IMR-90 (cell line): ENCODE results near the gene CLK2. TPM values are rescaled to one million over a fixed set of nuclear protein-coding genes. Genes with fewer than 3 reads are reported as not detected.

Experiments
- ATAC-seq: fragments of 200-7000 bp; cut with Tn5 transposase; 2 replicates; pipeline ENCODE4 v1.9.1; 2020; ENCODE audit warnings: low read depth, mild to moderate bottlenecking, moderate library complexity
- BruUV-seq: library from RNA; stranded (reverse); fragments of 400-500 nt; replicated peaks from 2 replicates; lab custom pipeline; 2021; lab: Mats Ljungman, UMichigan
- CTCF ChIA-PET: fragments of 300-600 bp; formaldehyde crosslinking; extraction: SDS; loops from one replicate; lab custom pipeline; 2021; ENCODE audit warnings: antibody characterized with exemption; lab: Yijun Ruan, JAX
- POLR2A ChIA-PET: fragments of 300-600 bp; sonication (Branson Sonifier 250); formaldehyde crosslinking; loops from one replicate; lab custom pipeline; 2022; ENCODE audit warnings: antibody characterized with exemption; ENCODE audit not compliant: unreplicated experiment; lab: Charles Lee
- DNase-seq: peaks from one replicate; pipeline ENCODE4 v3.0.0; 2013
- H2AFZ ChIP-seq: replicated peaks from 2 replicates; pipeline ENCODE3; 2013; ENCODE audit warnings: low read length, mild to moderate bottlenecking; ENCODE audit not compliant: poor library complexity
- H2AK5ac ChIP-seq: 2 replicates; pipeline ENCODE4 v1.6.1; 2013; ENCODE audit warnings: low read depth, low read length, inconsistent platforms
- H2AK9ac ChIP-seq: replicated peaks from 2 replicates; pipeline ENCODE3; 2013; ENCODE audit warnings: mild to moderate bottlenecking, low read depth, low read length, moderate library complexity; ENCODE audit not compliant: poor library complexity
- H2BK120ac ChIP-seq: 2 replicates; pipeline ENCODE4 v1.6.1; 2013; ENCODE audit warnings: low read depth, low read length, inconsistent platforms
- H2BK15ac ChIP-seq: 3 replicates; pipeline ENCODE4 v1.6.1; 2013; ENCODE audit warnings: low read depth, low read length, inconsistent platforms
- H2BK20ac ChIP-seq: 2 replicates; pipeline ENCODE4 v1.6.1; 2013; ENCODE audit warnings: low read depth, mild to moderate bottlenecking, inconsistent platforms, low read length, moderate library complexity
- H2BK5ac ChIP-seq: 2 replicates; pipeline ENCODE4 v1.6.1; 2013; ENCODE audit warnings: mild to moderate bottlenecking, low read depth, low read length, inconsistent platforms; ENCODE audit not compliant: poor library complexity, severe bottlenecking
- H3K14ac ChIP-seq: replicated peaks from 2 replicates; pipeline ENCODE4 v1.6.1; 2013; ENCODE audit warnings: low read depth, low read length, inconsistent platforms
- H3K18ac ChIP-seq: 2 replicates; pipeline ENCODE4 v1.6.1; 2013; ENCODE audit warnings: low read depth, low read length, control low read depth
- H3K23ac ChIP-seq: 2 replicates; pipeline ENCODE4 v1.6.1; 2013; ENCODE audit warnings: low read depth, low read length, inconsistent platforms
- H3K27ac ChIP-seq: 2 replicates; pipeline ENCODE4 v1.5.1; 2013; ENCODE audit warnings: mild to moderate bottlenecking, control low read depth, low read length; ENCODE audit not compliant: insufficient read depth
- H3K27me3 ChIP-seq: 2 replicates; pipeline ENCODE4 v1.6.1; 2013; ENCODE audit warnings: low read length; ENCODE audit not compliant: control insufficient read depth, insufficient read depth
- H3K36me3 ChIP-seq: 2 replicates; pipeline ENCODE4 v1.6.1; 2013; ENCODE audit warnings: low read length, mixed read lengths; ENCODE audit not compliant: control insufficient read depth, insufficient read depth
- H3K4ac ChIP-seq: 2 replicates; pipeline ENCODE4 v1.6.1; 2013; ENCODE audit warnings: low read depth, low read length, inconsistent platforms
- H3K4me1 ChIP-seq: 2 replicates; pipeline ENCODE4 v1.6.1; 2013; ENCODE audit warnings: low read length, mixed read lengths; ENCODE audit not compliant: control insufficient read depth, insufficient read depth
- H3K4me2 ChIP-seq: 2 replicates; pipeline ENCODE4 v1.6.1; 2013; ENCODE audit warnings: low read depth, mild to moderate bottlenecking, control low read depth, low read length, moderate library complexity
- H3K4me3 ChIP-seq: 2 replicates; pipeline ENCODE4 v1.5.1; 2013; ENCODE audit warnings: low read depth, mild to moderate bottlenecking, control low read depth, low read length, moderate library complexity; ENCODE audit not compliant: insufficient read depth
- H3K56ac ChIP-seq: 2 replicates; pipeline ENCODE4 v1.6.1; 2013; ENCODE audit warnings: low read length, inconsistent platforms; ENCODE audit not compliant: insufficient read depth; ENCODE audit errors: extremely low read depth
- H3K79me1 ChIP-seq, 2 experiments: 2 replicates each; pipeline ENCODE4 v1.6.1; 2013; ENCODE audit warnings: low read length in 2 of 2, inconsistent platforms in 1 of 2, low read depth in 1 of 2
- H3K9ac ChIP-seq: 2 replicates; pipeline ENCODE4 v1.6.1; 2013; ENCODE audit warnings: low read depth, low read length, control low read depth
- H3K9me1 ChIP-seq: 2 replicates; pipeline ENCODE4 v1.6.1; 2013; ENCODE audit warnings: low read length, inconsistent platforms; ENCODE audit not compliant: insufficient read depth
- H3K9me3 ChIP-seq: 2 replicates; pipeline ENCODE4 v1.6.1; 2013; ENCODE audit warnings: low read length; ENCODE audit not compliant: control insufficient read depth, insufficient read depth
- H4K20me1 ChIP-seq: 2 replicates; pipeline ENCODE4 v1.6.1; 2013; ENCODE audit warnings: low read length, inconsistent platforms; ENCODE audit not compliant: insufficient read depth
- H4K5ac ChIP-seq: 2 replicates; pipeline ENCODE4 v1.6.1; 2013; ENCODE audit warnings: mild to moderate bottlenecking, low read depth, low read length, control low read depth
- H4K8ac ChIP-seq, 2 experiments: 2 replicates each; pipeline ENCODE4 v1.6.1; 2013; ENCODE audit warnings: low read depth in 2 of 2, low read length in 2 of 2, control low read depth in 1 of 2, inconsistent platforms in 1 of 2
- H4K91ac ChIP-seq: 2 replicates; pipeline ENCODE4 v1.6.1; 2013; ENCODE audit warnings: low read depth, low read length, inconsistent platforms; ENCODE audit not compliant: insufficient read depth
- BHLHE40 ChIP-seq: fragments of 150-350 bp; IDR thresholded peaks from 2 replicates; pipeline ENCODE4 v1.6.1; 2016; ENCODE audit warnings: mild to moderate bottlenecking, low read depth, low read length
- CEBPB ChIP-seq: IDR thresholded peaks from 2 replicates; pipeline ENCODE4 v1.6.1; 2012; ENCODE audit warnings: low read depth, low read length, improper control_type of control experiment
- CHD1 ChIP-seq: IDR thresholded peaks from 2 replicates; pipeline ENCODE4 v1.6.1; 2012; ENCODE audit warnings: low read depth, low read length, improper control_type of control experiment
- FOS ChIP-seq: fragments of 150-350 bp; IDR thresholded peaks from 2 replicates; pipeline ENCODE4 v1.6.1; 2016; ENCODE audit warnings: low read depth, low read length
- MAFK ChIP-seq: IDR thresholded peaks from 2 replicates; pipeline ENCODE4 v1.6.1; 2012; ENCODE audit warnings: low read depth, low read length, improper control_type of control experiment
- MAZ ChIP-seq: IDR thresholded peaks from 2 replicates; pipeline ENCODE4 v1.6.1; 2012; ENCODE audit warnings: low read depth, mild to moderate bottlenecking, low read length, improper control_type of control experiment, moderate library complexity, borderline replicate concordance
- MXI1 ChIP-seq: IDR thresholded peaks from 2 replicates; pipeline ENCODE4 v1.6.1; 2012; ENCODE audit warnings: low read depth, mild to moderate bottlenecking, low read length, moderate library complexity, borderline replicate concordance
- POLR2A ChIP-seq: IDR thresholded peaks from 2 replicates; pipeline ENCODE4 v1.6.1; 2012; ENCODE audit warnings: mild to moderate bottlenecking, low read depth, low read length
- RAD21 ChIP-seq: IDR thresholded peaks from 2 replicates; pipeline ENCODE4 v1.6.1; 2012; ENCODE audit warnings: low read length, improper control_type of control experiment
- RCOR1 ChIP-seq: IDR thresholded peaks from 2 replicates; pipeline ENCODE4 v1.6.1; 2012; ENCODE audit warnings: mild to moderate bottlenecking, low read length, improper control_type of control experiment; ENCODE audit not compliant: insufficient replicate concordance
- RFX5 ChIP-seq: IDR thresholded peaks from 2 replicates; pipeline ENCODE4 v1.8.0; 2012; ENCODE audit warnings: low read depth, mild to moderate bottlenecking, low read length, moderate library complexity
- SMC3 ChIP-seq: fragments of 150-350 bp; IDR thresholded peaks from 2 replicates; pipeline ENCODE4 v1.6.1; 2016; ENCODE audit warnings: low read depth, mild to moderate bottlenecking, antibody characterized with exemption, low read length, moderate library complexity
- WGBS, 2 experiments: methylation state at CpG; one replicate each; pipeline versions ENCODE4 v1.1.5 to v1.1.7; 2013; ENCODE audit warnings: missing lambda C conversion rate in 2 of 2; ENCODE audit not compliant: insufficient read length in 1 of 2; ENCODE audit errors: extremely low coverage in 2 of 2; 5-methylcytosine and 5-hydroxymethylcytosine counted together
- dilution Hi-C: fragments of 300-500 bp; cut with HindIII; formaldehyde crosslinking; loops from one replicate; pipeline ENCODE4 v1.14.3; 2018; ENCODE audit warnings: low sequenced_read_pairs; ENCODE audit not compliant: unreplicated experiment
- in situ Hi-C: fragments of 300-500 bp; cut with MboI; formaldehyde crosslinking; loops from 3 replicates; pipeline ENCODE4 v1.14.3; 2019; ENCODE audit warnings: low sequenced_read_pairs, inconsistent platforms, mixed read lengths
- intact Hi-C: fragments of 100-400 bp; cut with micrococcal nuclease; formaldehyde crosslinking; loops from 2 replicates; pipeline ENCODE4 v1.10.0; 2022
- polyA plus RNA-seq, 3 experiments: library from polyadenylated mRNA; depleted of rRNA; stranded (reverse); fragments of >200 nt; gene quantifications; 2 replicates each; pipeline ENCODE4 v1.2.3, GENCODE V29; 2012; ENCODE audit warnings: low replicate concordance in 1 of 3
- total RNA-seq: library from RNA; depleted of rRNA; stranded (reverse); fragments of >200 nt; gene quantifications from 2 replicates; pipeline ENCODE4 v1.2.3, GENCODE V29; 2012
- TF ChIP-seq, protein P1 (sequence below): conservative IDR thresholded peaks from 2 replicates; pipeline ENCODE4 v1.5.1; 2012; ENCODE audit warnings: mild to moderate bottlenecking, low read depth, low read length, improper control_type of control experiment
- TF ChIP-seq, protein P2 (sequence below): fragments of 150-350 bp; IDR thresholded peaks from 2 replicates; pipeline ENCODE4 v1.6.1; 2017; ENCODE audit warnings: mild to moderate bottlenecking, antibody characterized with exemption, low read length, low read depth
- TF ChIP-seq, protein P3 (sequence below): fragments of 150-350 bp; IDR thresholded peaks from 2 replicates; pipeline ENCODE4 v1.6.1; 2016; ENCODE audit warnings: low read depth, mild to moderate bottlenecking, low read length, moderate library complexity, borderline replicate concordance

Gene CLK2
- total and polyA plus RNA-seq, 2 of the 4 experiments (the other 2 are of a cell fraction), result 19.7 to 61.2 TPM

DNA sequence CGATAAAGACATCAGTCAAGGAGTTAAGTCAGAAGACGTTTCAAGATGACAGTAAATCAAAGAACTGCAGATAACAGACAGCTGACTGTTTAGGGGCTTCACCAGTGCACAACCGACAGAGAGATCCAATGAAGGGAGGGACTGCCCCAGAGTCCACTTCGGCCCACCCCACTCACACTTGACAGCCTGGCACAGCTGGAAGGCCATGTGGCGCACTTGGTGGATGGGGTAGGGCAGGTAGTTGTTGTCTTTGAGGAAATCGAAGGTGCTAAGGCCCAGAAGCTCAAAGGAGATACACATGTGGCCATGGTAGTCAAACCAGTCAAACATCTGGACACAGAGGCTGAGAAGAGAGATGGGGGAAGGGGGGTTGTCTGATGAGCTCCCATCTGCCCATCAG lies 6.8 kb downstream of the CLK2 start:
- no peak overlapping the region for H3K23ac ChIP-seq
- TF ChIP-seq, protein P1, sequence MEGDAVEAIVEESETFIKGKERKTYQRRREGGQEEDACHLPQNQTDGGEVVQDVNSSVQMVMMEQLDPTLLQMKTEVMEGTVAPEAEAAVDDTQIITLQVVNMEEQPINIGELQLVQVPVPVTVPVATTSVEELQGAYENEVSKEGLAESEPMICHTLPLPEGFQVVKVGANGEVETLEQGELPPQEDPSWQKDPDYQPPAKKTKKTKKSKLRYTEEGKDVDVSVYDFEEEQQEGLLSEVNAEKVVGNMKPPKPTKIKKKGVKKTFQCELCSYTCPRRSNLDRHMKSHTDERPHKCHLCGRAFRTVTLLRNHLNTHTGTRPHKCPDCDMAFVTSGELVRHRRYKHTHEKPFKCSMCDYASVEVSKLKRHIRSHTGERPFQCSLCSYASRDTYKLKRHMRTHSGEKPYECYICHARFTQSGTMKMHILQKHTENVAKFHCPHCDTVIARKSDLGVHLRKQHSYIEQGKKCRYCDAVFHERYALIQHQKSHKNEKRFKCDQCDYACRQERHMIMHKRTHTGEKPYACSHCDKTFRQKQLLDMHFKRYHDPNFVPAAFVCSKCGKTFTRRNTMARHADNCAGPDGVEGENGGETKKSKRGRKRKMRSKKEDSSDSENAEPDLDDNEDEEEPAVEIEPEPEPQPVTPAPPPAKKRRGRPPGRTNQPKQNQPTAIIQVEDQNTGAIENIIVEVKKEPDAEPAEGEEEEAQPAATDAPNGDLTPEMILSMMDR, result no peak
- TF ChIP-seq RCOR1 (no peak), CEBPB (no peak), FOS (no peak), MAFK (no peak), MAZ (no peak), RAD21 (no peak), BHLHE40 (no peak), MXI1 (no peak), RFX5 (no peak), CHD1 (no peak), SMC3 (no peak), POLR2A (no peak)
- TF ChIP-seq, protein P2, sequence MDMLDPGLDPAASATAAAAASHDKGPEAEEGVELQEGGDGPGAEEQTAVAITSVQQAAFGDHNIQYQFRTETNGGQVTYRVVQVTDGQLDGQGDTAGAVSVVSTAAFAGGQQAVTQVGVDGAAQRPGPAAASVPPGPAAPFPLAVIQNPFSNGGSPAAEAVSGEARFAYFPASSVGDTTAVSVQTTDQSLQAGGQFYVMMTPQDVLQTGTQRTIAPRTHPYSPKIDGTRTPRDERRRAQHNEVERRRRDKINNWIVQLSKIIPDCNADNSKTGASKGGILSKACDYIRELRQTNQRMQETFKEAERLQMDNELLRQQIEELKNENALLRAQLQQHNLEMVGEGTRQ, result no peak
- TF ChIP-seq, protein P3, sequence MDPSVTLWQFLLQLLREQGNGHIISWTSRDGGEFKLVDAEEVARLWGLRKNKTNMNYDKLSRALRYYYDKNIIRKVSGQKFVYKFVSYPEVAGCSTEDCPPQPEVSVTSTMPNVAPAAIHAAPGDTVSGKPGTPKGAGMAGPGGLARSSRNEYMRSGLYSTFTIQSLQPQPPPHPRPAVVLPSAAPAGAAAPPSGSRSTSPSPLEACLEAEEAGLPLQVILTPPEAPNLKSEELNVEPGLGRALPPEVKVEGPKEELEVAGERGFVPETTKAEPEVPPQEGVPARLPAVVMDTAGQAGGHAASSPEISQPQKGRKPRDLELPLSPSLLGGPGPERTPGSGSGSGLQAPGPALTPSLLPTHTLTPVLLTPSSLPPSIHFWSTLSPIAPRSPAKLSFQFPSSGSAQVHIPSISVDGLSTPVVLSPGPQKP, result no peak
- peaks cover 26 to 48% of the 10 kb centered on the region in 2 experiments for H3K79me1 ChIP-seq
- H3K9ac ChIP-seq, result no peak overlapping the region
- H2BK20ac ChIP-seq, result no peak overlapping the region
- dilution Hi-C loops (no loop called here), in situ Hi-C loops (no loop called here), intact Hi-C loops (no loop called here)
- H2AK9ac ChIP-seq, result no peak overlapping the region
- H3K27me3 ChIP-seq, result no peaks in the 10 kb centered on the region
- no peak for ATAC-seq
- no peaks in the 10 kb centered on the region for H3K9me3 ChIP-seq
- no peaks in the 10 kb centered on the region for H3K4me1 ChIP-seq
- peaks cover 6% of the 10 kb centered on the region for H3K9me1 ChIP-seq
- no peak overlapping the region for H2AFZ ChIP-seq
- no peak overlapping the region for H4K91ac ChIP-seq
- peaks cover 3% of the 10 kb centered on the region; the same call in 1 of the 2 replicates for H4K20me1 ChIP-seq
- no peak overlapping the region for H4K8ac ChIP-seq
- CTCF ChIA-PET, result interaction anchor here (0.6 to 1.2 kb wide), 3 partner anchors 16 to 308 kb away, joined by 3 read pairs; no protein-coding TSS in a partner anchor
- H2AK5ac ChIP-seq, result no peak overlapping the region
- H2BK15ac ChIP-seq, result no peak overlapping the region
- no TSS peak for BruUV-seq
- no peak overlapping the region for H3K18ac ChIP-seq
- WGBS, 2 experiments, result no CpG with 5 or more reads among the region's 6 CpGs
- POLR2A ChIA-PET, result no interaction called here
- no peak overlapping the region for H3K4me2 ChIP-seq
- no peak overlapping the region for H4K5ac ChIP-seq
- H3K36me3 ChIP-seq, result peaks cover 58% of the 10 kb centered on the region
- no peak overlapping the region for H3K14ac ChIP-seq
- H3K27ac ChIP-seq, result no peak overlapping the region
- H3K4ac ChIP-seq, result no peak overlapping the region
- H2BK5ac ChIP-seq, result no peak overlapping the region
- H2BK120ac ChIP-seq, result no peak overlapping the region
- no peak for DNase-seq
- no peak overlapping the region for H3K4me3 ChIP-seq
- H3K56ac ChIP-seq, result no peak overlapping the region
